Measurements from ENCODE around the gene IFITM2. TPM values are rescaled to one million over a fixed set of nuclear protein-coding genes. Genes with fewer than 3 reads are reported as not detected.
"Not testable (repeated sequence)": the region's sequence is repeated elsewhere in the genome, so short reads cannot be mapped to it uniquely, and the experiment has no call there.

Gene IFITM2
- total and polyA plus RNA-seq, 8 donors, result 8.8 to 394 (median 37.8) TPM

DNA sequence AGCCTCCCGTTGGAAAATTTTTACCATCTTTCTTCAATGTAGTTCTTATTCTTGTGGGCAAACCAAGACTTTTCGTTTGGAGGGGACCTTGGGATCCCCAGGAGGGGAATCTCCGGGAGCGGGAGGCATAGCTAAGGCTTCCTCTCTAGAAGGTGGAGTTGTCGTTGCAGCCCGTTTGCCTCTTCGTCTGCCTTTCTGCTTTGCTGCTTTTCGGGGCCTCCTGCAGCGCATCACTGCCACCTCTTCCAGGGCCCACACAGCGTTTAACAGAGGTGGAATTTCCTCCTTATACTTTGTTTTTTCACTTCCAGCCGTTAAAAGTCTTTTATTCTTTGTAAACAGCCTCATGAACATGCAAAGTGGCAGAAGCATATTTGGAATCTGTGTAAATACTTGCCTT is 16.5 kb downstream of the IFITM2 start:
- intact Hi-C loops (cut with DNase I; ENCODE audit: low total_unique reads), result no loop called here
- H3K27ac ChIP-seq, result peak overlapping the region in 4 of 5 donors; percentile 76 to 91 (median 90)
- no peak for TF ChIP-seq POLR2A (IDR thresholded peaks at IDR 0.05)

DNA sequence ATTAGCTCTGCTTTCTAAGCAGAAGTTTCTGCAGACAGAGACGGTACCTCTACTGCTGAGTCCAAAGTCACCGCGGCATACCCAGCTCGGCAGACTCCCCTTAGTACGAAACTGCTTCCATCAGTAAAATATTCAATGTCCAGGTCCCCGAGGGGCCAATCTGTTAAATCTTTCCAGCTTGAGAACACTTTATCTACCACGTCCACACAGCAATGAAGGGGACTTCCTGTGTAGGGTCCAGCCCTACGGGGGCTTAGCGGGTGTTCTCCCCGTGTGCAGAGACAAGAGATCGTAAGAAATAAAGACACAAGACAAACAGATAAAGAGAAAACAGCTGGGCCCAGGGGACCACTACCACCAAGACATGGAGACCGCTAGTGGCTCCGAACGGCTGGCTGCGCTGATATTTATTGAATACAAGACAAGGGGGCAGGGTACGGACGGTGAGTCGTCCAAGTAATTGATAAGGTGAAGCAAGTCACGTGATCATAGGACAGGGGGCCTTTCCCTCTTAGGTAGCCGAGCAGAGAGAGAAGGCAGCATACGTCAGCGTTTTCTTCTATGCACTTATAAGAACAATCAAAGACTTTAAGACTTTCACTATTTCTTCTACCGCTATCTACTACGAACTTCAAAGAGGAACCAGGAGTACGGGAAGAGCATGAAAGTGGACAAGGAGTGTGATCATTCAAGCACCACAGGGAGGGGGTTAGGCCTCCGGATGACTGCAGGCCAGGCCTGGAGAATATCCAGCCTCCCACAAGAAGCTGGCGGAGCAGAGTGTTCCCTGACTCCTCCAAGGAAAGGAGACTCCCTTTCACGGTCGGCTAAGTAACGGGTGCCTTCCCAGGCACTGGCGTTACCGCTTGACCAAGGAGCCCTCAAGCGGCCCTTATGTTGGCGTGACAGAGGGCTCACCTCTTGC is 17.2 kb downstream of the IFITM2 start:
- WGBS, 5 donors, result 48 to 60% (median 57%) methylated on average over 26 to 30 of the region's 34 CpGs
- H3K4me1 ChIP-seq, result peaks cover 22 to 59% (median 38%) of the 10 kb centered on the region in 4 donors

More for the DNA sequence above, 16.5 kb downstream of the IFITM2 start:
- Histone ChIP-seq H3K4me3 (no peak overlapping the region), H3K9me3 (no peaks in the 10 kb centered on the region), H3K27me3 (no peaks in the 10 kb centered on the region), H3K4me1 (peaks cover 22 to 54% (median 38%) of the 10 kb centered on the region in 4 donors), H3K36me3 (no peaks in the 10 kb centered on the region)
- no peak for DNase-seq
- 54 to 79% (median 76%) methylated on average over 11 of the region's 11 CpGs for WGBS, 5 donors

DNA sequence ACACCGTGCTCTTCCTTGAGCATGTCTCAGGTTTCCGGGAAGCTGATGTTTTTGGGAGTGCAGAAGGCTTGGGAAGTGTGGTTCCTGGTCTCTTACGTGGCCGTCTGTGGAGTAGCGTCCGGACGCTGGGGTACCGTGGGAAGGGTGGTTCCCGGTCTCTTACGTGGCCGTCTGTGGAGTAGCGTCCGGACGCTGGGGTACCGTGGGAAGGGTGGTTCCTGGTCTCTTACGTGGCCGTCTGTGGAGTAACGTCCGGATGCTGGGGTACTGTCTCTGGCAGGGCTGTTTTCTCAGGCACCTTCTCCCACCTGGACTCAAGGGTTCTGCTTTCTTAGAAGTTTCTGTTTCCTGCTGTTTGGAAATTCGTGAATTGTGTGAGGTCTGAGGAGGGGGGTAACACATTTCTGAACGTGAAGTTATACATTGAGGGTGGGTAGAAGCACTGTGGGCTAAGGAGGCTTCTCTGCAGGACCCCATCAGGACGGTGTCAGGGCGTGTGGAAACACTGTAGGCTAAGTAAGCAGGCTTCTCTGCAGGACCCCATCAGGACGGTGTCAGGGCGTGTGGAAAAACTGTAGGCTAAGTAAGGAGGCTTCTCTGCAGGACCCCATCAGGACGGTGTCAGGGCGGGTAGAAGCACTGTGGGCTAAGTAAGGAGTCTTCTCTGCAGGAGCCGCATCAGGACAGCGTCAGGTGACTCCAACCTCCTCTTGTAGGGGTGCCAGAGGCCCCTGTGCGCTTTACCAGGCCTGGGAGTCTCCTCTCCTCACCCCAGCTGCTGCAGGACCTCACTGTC is 18.4 kb downstream of the IFITM2 start:
- peak overlapping the region; percentile 86 to 91 (median 90) for H3K27ac ChIP-seq
- DNase-seq, result no peak
- H3K9me3 ChIP-seq, result no peaks in the 10 kb centered on the region
- H3K4me1 ChIP-seq, result peaks cover 26 to 59% (median 38%) of the 10 kb centered on the region in 4 donors
- no peaks in the 10 kb centered on the region for H3K36me3 ChIP-seq
- TF ChIP-seq POLR2A (IDR thresholded peaks at IDR 0.05) (no peak), POLR2AphosphoS5 (IDR thresholded peaks at IDR 0.05) (no peak), EP300 (IDR thresholded peaks at IDR 0.05) (no peak)
- TF ChIP-seq, protein P1, sequence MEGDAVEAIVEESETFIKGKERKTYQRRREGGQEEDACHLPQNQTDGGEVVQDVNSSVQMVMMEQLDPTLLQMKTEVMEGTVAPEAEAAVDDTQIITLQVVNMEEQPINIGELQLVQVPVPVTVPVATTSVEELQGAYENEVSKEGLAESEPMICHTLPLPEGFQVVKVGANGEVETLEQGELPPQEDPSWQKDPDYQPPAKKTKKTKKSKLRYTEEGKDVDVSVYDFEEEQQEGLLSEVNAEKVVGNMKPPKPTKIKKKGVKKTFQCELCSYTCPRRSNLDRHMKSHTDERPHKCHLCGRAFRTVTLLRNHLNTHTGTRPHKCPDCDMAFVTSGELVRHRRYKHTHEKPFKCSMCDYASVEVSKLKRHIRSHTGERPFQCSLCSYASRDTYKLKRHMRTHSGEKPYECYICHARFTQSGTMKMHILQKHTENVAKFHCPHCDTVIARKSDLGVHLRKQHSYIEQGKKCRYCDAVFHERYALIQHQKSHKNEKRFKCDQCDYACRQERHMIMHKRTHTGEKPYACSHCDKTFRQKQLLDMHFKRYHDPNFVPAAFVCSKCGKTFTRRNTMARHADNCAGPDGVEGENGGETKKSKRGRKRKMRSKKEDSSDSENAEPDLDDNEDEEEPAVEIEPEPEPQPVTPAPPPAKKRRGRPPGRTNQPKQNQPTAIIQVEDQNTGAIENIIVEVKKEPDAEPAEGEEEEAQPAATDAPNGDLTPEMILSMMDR (IDR thresholded peaks at IDR 0.05), result no peak
- H3K27me3 ChIP-seq, result no peaks in the 10 kb centered on the region
- WGBS, 5 donors, result 84 to 90% (median 86%) methylated on average over 30 of the region's 30 CpGs
- peak overlapping the region in 1 of 4 donors; percentile 12 for H3K4me3 ChIP-seq
- intact Hi-C loops (cut with DNase I; ENCODE audit: low total_unique reads), result no loop called here

More for the DNA sequence above, 17.2 kb downstream of the IFITM2 start:
- H3K36me3 ChIP-seq; H3K9me3 ChIP-seq; DNase-seq; H3K27me3 ChIP-seq; intact Hi-C loops (cut with DNase I; ENCODE audit: low total_unique reads); H3K4me3 ChIP-seq: not testable (repeated sequence)
- peak overlapping the region; percentile 35 to 91 (median 90) for H3K27ac ChIP-seq

DNA sequence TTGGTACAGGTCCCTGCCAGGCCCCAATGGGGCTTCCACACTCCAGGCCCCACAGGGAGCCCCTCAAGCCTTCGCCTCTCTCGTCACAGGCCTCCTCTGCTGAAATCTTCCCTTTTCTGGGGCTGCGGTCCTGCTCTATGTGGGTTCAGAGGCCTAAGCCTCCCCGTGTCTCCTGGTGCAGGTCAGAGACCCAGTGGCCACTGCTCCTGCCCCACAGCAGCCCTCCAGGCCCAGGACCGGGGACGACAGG is 18.9 kb downstream of the IFITM2 start:
- Histone ChIP-seq H3K36me3 (no peaks in the 10 kb centered on the region), H3K27me3 (no peaks in the 10 kb centered on the region), H3K27ac (peak overlapping the region; percentile 86 to 91 (median 90)), H3K9me3 (no peaks in the 10 kb centered on the region), H3K4me3 (peak overlapping the region in 1 of 4 donors; percentile 12), H3K4me1 (peaks cover 26 to 59% (median 38%) of the 10 kb centered on the region in 4 donors)
- WGBS, 5 donors, result 61 to 85% (median 72%) methylated on average over 6 of the region's 6 CpGs
- no peak for DNase-seq
- no peak for TF ChIP-seq POLR2AphosphoS5 (IDR thresholded peaks at IDR 0.05)
- no peak for TF ChIP-seq EP300 (IDR thresholded peaks at IDR 0.05)
- no peak for TF ChIP-seq POLR2A (IDR thresholded peaks at IDR 0.05)
- TF ChIP-seq, protein P1 (IDR thresholded peaks at IDR 0.05), result no peak
- intact Hi-C loops (cut with DNase I; ENCODE audit: low total_unique reads), result no loop called here

DNA sequence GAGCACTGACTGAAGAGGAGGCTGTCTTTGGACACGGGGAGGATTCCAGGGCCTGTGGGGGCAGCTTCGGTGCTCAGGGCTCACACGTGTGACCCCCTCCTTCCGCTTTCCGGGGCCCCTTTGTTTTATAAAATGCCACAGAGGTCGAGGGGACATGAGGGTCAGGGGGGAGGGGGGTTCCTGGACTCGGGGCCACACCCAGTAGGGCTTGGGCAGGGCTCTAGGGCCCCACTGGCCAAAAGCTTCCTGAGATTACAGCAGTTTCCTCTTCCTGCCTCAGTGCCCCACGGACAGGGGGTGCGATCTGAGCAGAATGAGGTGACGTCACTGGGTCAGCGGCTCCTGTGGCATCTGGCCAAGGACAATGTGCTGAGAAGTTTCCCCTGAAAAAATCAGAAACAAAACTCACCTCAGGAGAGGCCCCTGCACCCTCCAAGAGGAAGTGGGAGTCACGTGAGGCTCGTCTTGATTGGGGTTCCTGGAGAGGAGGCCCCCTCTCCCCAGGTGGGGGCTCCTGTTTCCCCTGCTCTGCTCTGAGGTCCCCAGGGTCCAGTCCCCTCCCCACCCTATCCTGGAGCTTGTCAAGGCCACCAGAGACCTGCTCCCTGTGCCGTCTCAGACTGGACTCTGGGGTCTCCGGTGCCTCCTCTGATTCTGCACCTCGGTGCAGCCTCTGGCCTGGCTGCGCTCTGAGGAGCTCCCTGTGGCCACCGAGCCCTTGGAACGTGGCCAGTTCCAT is 19.4 kb downstream of the IFITM2 start:
- DNase-seq, result peak; percentile 80 to 88
- WGBS, 5 donors, result 19 to 30% (median 23%) methylated on average over 11 to 19 of the region's 19 CpGs
- Histone ChIP-seq H3K27ac (peak overlapping the region; percentile 86 to 91 (median 90)), H3K9me3 (no peaks in the 10 kb centered on the region), H3K36me3 (no peaks in the 10 kb centered on the region), H3K4me1 (peaks cover 26 to 59% (median 38%) of the 10 kb centered on the region in 4 donors), H3K27me3 (no peaks in the 10 kb centered on the region), H3K4me3 (peak overlapping the region in 3 of 4 donors; percentile 5 to 12 (median 11))
- intact Hi-C loops (cut with DNase I; ENCODE audit: low total_unique reads), result no loop called here
- TF ChIP-seq, protein P1 (IDR thresholded peaks at IDR 0.05), result no peak
- TF ChIP-seq EP300 (IDR thresholded peaks at IDR 0.05) (no peak), POLR2A (IDR thresholded peaks at IDR 0.05) (no peak), POLR2AphosphoS5 (IDR thresholded peaks at IDR 0.05) (peak in 2 of 3 donors; percentile 28 to 29)

Data from stomach (tissue), 9 donors.